ENCODE measurements around the gene MYO18B. TPM values are rescaled to one million over a fixed set of nuclear protein-coding genes. Genes with fewer than 3 reads are reported as not detected.

The MYO18B gene
- total and polyA plus RNA-seq, 2 of the 8 experiments (the other 6 are each of a cell fraction or from before 2014, with no cell fraction given), result 0.62 to 0.78 TPM

GRCh38 chr22:25833676-25834075 is 91.7 kb downstream of the MYO18B start:
- no peak overlapping the region for H3K4me3 ChIP-seq (ENCODE audit: extremely low read depth in 1 of 4, insufficient read depth in 2 of 4, low read depth in 3 of 4, low read length in 4 of 4)
- ChIA-PET CTCF (ENCODE audit: partially characterized antibody) (no interaction called here), POLR2A (ENCODE audit: partially characterized antibody) (no interaction called here)
- no peaks in the 10 kb centered on the region for H3K23me2 ChIP-seq (ENCODE audit: low read depth, low read length)
- no peaks in the 10 kb centered on the region for H4K20me1 ChIP-seq (replicated peaks in 1 of 2; ENCODE audit: control insufficient read depth in 1 of 2, insufficient read depth in 2 of 2, low read length in 2 of 2)
- H3K9me3 ChIP-seq (ENCODE audit: insufficient read depth in 2 of 2, low read depth in 1 of 2, low read length in 1 of 2), result peaks cover 3 to 5% of the 10 kb centered on the region in 2 experiments; a peak in 1 of 4 replicates
- no peak overlapping the region for H2BK5ac ChIP-seq (ENCODE audit: low read depth, low read length)
- no peaks in the 10 kb centered on the region for H3K79me2 ChIP-seq (ENCODE audit: control insufficient read depth in 1 of 2, insufficient read depth in 2 of 2, low read length in 2 of 2)
- no peak for FAIRE-seq
- H3K4ac ChIP-seq (replicated peaks; ENCODE audit: insufficient read length, low read depth, low read length), result no peak overlapping the region
- no peak overlapping the region for H4K5ac ChIP-seq (ENCODE audit: insufficient read length, low read depth, low read length)
- WGBS, 2 experiments (ENCODE audit: extremely low coverage in 1 of 2, insufficient coverage in 1 of 2, insufficient read length in 1 of 2, insufficient replicate concordance in 2 of 2, low coverage in 1 of 2, low lambda C conversion rate in 2 of 2, missing lambda C conversion rate in 1 of 2), result 95% methylated on average over 2 of the region's 2 CpGs; no CpG with 5 or more reads in 1 of the 2 experiments
- no peak overlapping the region for H2BK15ac ChIP-seq (ENCODE audit: low read length)
- no peaks in the 10 kb centered on the region for H3K4me1 ChIP-seq (replicated peaks in 1 of 4; ENCODE audit: control insufficient read depth in 3 of 4, insufficient read depth in 4 of 4, low read length in 3 of 4)
- no peak overlapping the region for H3K23ac ChIP-seq (ENCODE audit: insufficient read length)
- no peak overlapping the region for H2BK120ac ChIP-seq (replicated peaks; ENCODE audit: low read depth, low read length)
- no peak overlapping the region for H3K9ac ChIP-seq (replicated peaks in 1 of 4; ENCODE audit: extremely low read depth in 1 of 4, low read depth in 3 of 4, low read length in 3 of 4)
- H2BK20ac ChIP-seq (ENCODE audit: low read length), result no peak overlapping the region
- DNase-seq (ENCODE audit: low read depth in 1 of 2, low spot score in 2 of 2), result no peak
- TF ChIP-seq, protein P1, sequence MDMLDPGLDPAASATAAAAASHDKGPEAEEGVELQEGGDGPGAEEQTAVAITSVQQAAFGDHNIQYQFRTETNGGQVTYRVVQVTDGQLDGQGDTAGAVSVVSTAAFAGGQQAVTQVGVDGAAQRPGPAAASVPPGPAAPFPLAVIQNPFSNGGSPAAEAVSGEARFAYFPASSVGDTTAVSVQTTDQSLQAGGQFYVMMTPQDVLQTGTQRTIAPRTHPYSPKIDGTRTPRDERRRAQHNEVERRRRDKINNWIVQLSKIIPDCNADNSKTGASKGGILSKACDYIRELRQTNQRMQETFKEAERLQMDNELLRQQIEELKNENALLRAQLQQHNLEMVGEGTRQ (IDR thresholded peaks at IDR 0.05; ENCODE audit: low read length), result no peak
- H4K91ac ChIP-seq (replicated peaks; ENCODE audit: insufficient read length, low read length), result no peak overlapping the region
- H2AK5ac ChIP-seq (ENCODE audit: low read depth, low read length), result no peak overlapping the region
- no peaks in the 10 kb centered on the region for H3K36me3 ChIP-seq (ENCODE audit: control insufficient read depth in 2 of 4, insufficient read depth in 4 of 4, low read length in 3 of 4)
- H4K8ac ChIP-seq (ENCODE audit: extremely low read depth, insufficient read depth, low read length), result no peak overlapping the region
- 0 out of 7 replicates have a peak, but pooled peaks cover 0 to 2% (median 0%) of the 10 kb centered on the region in 4 experiments for H3K27me3 ChIP-seq (replicated peaks in 1 of 4; ENCODE audit: control insufficient read depth in 3 of 4, extremely low read depth in 1 of 4, insufficient read depth in 3 of 4, low read length in 3 of 4)
- no peak overlapping the region for H3K4me2 ChIP-seq (ENCODE audit: insufficient read depth in 1 of 2, low read depth in 2 of 2, low read length in 2 of 2)
- no peak overlapping the region for H3K56ac ChIP-seq (replicated peaks; ENCODE audit: insufficient read length, low read depth, low read length)
- H3K18ac ChIP-seq (ENCODE audit: extremely low read depth, low read length), result no peak overlapping the region
- H2BK12ac ChIP-seq (ENCODE audit: low read depth, low read length), result no peak overlapping the region
- H2AFZ ChIP-seq (ENCODE audit: low read length), result no peak overlapping the region
- no peaks in the 10 kb centered on the region for H3K79me1 ChIP-seq (ENCODE audit: low read depth, low read length)
- H3K27ac ChIP-seq (ENCODE audit: low read depth, low read length), result no peak overlapping the region
- H3K14ac ChIP-seq (ENCODE audit: insufficient read length), result no peak overlapping the region
